ENCODE results near the gene NFIB.

NFIB gene

DNA sequence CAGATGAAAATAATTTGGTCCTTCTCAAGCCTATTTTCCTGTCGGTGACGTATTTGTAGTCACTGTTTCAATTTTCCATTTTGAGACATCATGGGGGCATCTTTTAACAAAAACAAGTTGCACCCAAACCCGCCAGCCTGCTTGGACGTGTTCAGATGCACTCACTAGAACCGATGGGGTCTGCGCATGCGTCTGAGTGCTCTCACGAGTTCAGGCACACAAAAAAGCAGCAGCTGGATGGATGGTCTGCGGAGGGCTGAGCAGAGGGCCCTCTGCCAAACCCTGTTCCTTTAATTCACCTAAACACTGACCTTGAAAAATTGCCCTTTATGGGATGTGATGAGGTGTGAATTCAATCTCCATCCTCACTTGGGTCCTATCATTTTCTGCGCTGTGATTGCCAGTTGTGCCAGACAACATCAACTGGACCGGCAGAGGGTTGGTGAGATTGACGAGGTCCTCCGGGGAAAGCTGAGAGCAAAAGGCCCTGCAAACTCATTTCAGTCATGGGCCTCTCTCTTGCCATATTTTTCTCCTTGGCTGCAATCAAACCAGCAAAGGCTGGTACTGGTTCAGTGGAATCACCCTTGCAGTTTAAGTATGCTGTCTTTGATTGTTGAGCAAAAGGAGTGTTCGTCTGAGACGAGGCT lies 251.9 kb downstream of the NFIB start:
- CTCF ChIA-PET: no interaction called here
- TF ChIP-seq, protein P1, sequence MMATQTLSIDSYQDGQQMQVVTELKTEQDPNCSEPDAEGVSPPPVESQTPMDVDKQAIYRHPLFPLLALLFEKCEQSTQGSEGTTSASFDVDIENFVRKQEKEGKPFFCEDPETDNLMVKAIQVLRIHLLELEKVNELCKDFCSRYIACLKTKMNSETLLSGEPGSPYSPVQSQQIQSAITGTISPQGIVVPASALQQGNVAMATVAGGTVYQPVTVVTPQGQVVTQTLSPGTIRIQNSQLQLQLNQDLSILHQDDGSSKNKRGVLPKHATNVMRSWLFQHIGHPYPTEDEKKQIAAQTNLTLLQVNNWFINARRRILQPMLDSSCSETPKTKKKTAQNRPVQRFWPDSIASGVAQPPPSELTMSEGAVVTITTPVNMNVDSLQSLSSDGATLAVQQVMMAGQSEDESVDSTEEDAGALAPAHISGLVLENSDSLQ (IDR thresholded peaks at IDR 0.05): no peak
- TF ChIP-seq BHLHE40 (IDR thresholded peaks at IDR 0.05; ENCODE audit: borderline replicate concordance): no peak
- no peak for TF ChIP-seq FOXK2 (IDR thresholded peaks at IDR 0.05)
- no peak for TF ChIP-seq SP1 (IDR thresholded peaks at IDR 0.05)
- no peak for TF ChIP-seq FOXA1 (IDR thresholded peaks at IDR 0.05)
- TF ChIP-seq LEF1 (IDR thresholded peaks at IDR 0.05; ENCODE audit: borderline replicate concordance): no peak
- TF ChIP-seq CTBP1 (IDR thresholded peaks at IDR 0.05; ENCODE audit: borderline replicate concordance): no peak
- no peak for TF ChIP-seq FOXM1 (IDR thresholded peaks at IDR 0.05; ENCODE audit: borderline replicate concordance)
- no peak for TF ChIP-seq ARNT (IDR thresholded peaks at IDR 0.05)
- TF ChIP-seq ZNF384 (IDR thresholded peaks at IDR 0.05): no peak
- no peak for TF ChIP-seq HDGF (IDR thresholded peaks at IDR 0.05; ENCODE audit: borderline replicate concordance)
- no peak for TF ChIP-seq SUZ12 (IDR thresholded peaks at IDR 0.05)
- TF ChIP-seq TARDBP (IDR thresholded peaks at IDR 0.05): no peak
- POLR2A ChIA-PET: no interaction called here

DNA sequence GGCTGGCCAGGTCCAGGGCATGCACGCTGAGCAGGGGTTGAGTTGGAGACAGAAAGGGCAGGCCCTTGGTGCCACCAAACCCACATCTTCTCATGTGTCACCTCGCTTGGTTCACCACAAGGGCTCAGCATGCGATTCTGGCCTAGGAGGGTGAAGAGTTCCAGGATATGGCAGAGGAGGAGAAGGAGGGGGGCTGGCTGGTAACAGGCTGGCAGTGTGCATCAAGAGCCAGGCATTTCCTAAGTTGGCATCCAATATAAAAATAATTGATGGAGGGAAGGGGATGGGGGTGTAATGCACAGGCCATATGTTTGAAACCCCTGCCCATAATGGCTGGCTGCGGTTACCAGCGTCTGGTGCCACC lies 255.6 kb downstream of the NFIB start:
- DNase-seq (ENCODE audit: extremely low spot score): no peak
- POLR2A ChIA-PET: no interaction called here
- TF ChIP-seq BHLHE40 (IDR thresholded peaks at IDR 0.05; ENCODE audit: borderline replicate concordance) (no peak), ARNT (IDR thresholded peaks at IDR 0.05) (no peak), NFRKB (IDR thresholded peaks at IDR 0.05) (no peak)
- CTCF ChIA-PET: no interaction called here

More for the DNA sequence above, 251.9 kb downstream of the NFIB start:
- DNase-seq (ENCODE audit: extremely low spot score): no peak

- no peak for DNase-seq (ENCODE audit: extremely low spot score)
- CTCF ChIA-PET: no interaction called here
- TF ChIP-seq FOXK2 (IDR thresholded peaks at IDR 0.05) (no peak), CTBP1 (IDR thresholded peaks at IDR 0.05; ENCODE audit: borderline replicate concordance) (no peak), TARDBP (IDR thresholded peaks at IDR 0.05) (no peak), ELF4 (IDR thresholded peaks at IDR 0.05) (no peak), SP1 (IDR thresholded peaks at IDR 0.05) (no peak), SUZ12 (IDR thresholded peaks at IDR 0.05) (no peak), BHLHE40 (IDR thresholded peaks at IDR 0.05; ENCODE audit: borderline replicate concordance) (no peak), HDGF (IDR thresholded peaks at IDR 0.05; ENCODE audit: borderline replicate concordance) (no peak), LEF1 (IDR thresholded peaks at IDR 0.05; ENCODE audit: borderline replicate concordance) (no peak), ARNT (IDR thresholded peaks at IDR 0.05) (no peak)
- TF ChIP-seq, protein P1 (IDR thresholded peaks at IDR 0.05): no peak
- POLR2A ChIA-PET: no interaction called here
Measured at GRCh38 chr9:14057368-14058324, 256.3 kb downstream of the NFIB start.

DNA sequence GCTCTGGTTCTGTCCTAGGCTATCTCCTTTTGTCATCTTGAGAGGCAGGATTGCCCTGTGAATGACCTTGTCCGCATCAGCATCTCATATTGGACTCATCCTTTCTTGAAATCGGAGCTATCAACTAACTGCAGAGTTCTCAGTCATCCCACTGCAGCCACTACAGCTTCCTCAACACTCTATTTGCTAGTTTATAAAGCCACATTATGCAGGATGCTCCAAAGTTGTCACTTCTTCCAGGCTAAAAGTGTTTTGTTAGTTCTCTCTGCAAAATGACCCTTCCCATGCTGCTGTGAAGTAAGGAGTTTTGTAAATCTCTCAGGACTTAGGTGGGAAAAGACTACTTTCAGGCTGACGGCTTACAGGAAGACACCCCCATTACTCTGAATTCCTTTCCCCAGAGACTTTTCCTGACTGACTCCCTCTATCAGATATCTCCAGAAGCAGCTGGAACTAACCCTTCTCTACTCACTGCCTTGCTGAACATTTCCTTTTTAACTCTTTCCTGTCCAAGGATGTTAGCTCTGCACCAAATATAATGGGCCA lies 257.6 kb downstream of the NFIB start:
- TF ChIP-seq SP1 (IDR thresholded peaks at IDR 0.05) (no peak), FOXK2 (IDR thresholded peaks at IDR 0.05) (no peak), LEF1 (IDR thresholded peaks at IDR 0.05; ENCODE audit: borderline replicate concordance) (no peak), HDGF (IDR thresholded peaks at IDR 0.05; ENCODE audit: borderline replicate concordance) (no peak), FOXA1 (IDR thresholded peaks at IDR 0.05) (no peak), ZNF384 (IDR thresholded peaks at IDR 0.05) (no peak), TARDBP (IDR thresholded peaks at IDR 0.05) (no peak), CTBP1 (IDR thresholded peaks at IDR 0.05; ENCODE audit: borderline replicate concordance) (no peak), SUZ12 (IDR thresholded peaks at IDR 0.05) (no peak), BHLHE40 (IDR thresholded peaks at IDR 0.05; ENCODE audit: borderline replicate concordance) (no peak), L3MBTL2 (conservative IDR thresholded peaks at IDR 0.05) (no peak), NFRKB (IDR thresholded peaks at IDR 0.05) (no peak), ARNT (IDR thresholded peaks at IDR 0.05) (no peak), FOXM1 (IDR thresholded peaks at IDR 0.05; ENCODE audit: borderline replicate concordance) (no peak), ELF4 (IDR thresholded peaks at IDR 0.05) (no peak)
- TF ChIP-seq, protein P1 (IDR thresholded peaks at IDR 0.05): no peak
- DNase-seq (ENCODE audit: extremely low spot score): no peak
- ChIA-PET POLR2A (no interaction called here), CTCF (no interaction called here)

DNA sequence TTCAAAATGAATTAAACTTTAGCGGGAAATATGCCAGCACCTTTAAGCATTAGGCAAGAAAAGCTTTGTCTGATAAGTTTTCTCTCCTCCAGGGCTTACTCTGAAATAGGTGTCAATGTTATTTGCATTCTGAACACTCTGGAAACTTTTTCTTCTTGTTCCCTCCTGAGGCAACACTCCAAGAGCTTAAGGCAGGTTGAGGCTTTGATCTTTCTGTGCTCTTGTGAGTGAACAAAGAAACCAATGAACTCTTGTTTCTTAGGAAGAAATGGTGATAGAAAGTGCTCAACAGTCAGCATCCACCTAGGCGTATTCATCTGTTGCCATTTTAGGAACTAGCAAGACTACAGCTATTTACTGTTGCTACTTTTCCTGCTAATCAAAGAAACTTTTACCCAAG lies 259.8 kb downstream of the NFIB start:
- no peak for DNase-seq (ENCODE audit: extremely low spot score)
- TF ChIP-seq FOXA1 (IDR thresholded peaks at IDR 0.05) (no peak), NFRKB (IDR thresholded peaks at IDR 0.05) (no peak), ARNT (IDR thresholded peaks at IDR 0.05) (no peak), L3MBTL2 (conservative IDR thresholded peaks at IDR 0.05) (no peak), SP1 (IDR thresholded peaks at IDR 0.05) (no peak), BHLHE40 (IDR thresholded peaks at IDR 0.05; ENCODE audit: borderline replicate concordance) (no peak), CTBP1 (IDR thresholded peaks at IDR 0.05; ENCODE audit: borderline replicate concordance) (no peak), ELF4 (IDR thresholded peaks at IDR 0.05) (no peak), FOXM1 (IDR thresholded peaks at IDR 0.05; ENCODE audit: borderline replicate concordance) (no peak)
- CTCF ChIA-PET: no interaction called here
- POLR2A ChIA-PET: no interaction called here

- DNase-seq (ENCODE audit: extremely low spot score): no peak
- POLR2A ChIA-PET: no interaction called here
- TF ChIP-seq ELF4 (IDR thresholded peaks at IDR 0.05) (no peak), NFRKB (IDR thresholded peaks at IDR 0.05) (no peak), HDGF (IDR thresholded peaks at IDR 0.05; ENCODE audit: borderline replicate concordance) (no peak), FOXA1 (IDR thresholded peaks at IDR 0.05) (no peak), L3MBTL2 (conservative IDR thresholded peaks at IDR 0.05) (no peak), TARDBP (IDR thresholded peaks at IDR 0.05) (no peak), LEF1 (IDR thresholded peaks at IDR 0.05; ENCODE audit: borderline replicate concordance) (no peak), SUZ12 (IDR thresholded peaks at IDR 0.05) (no peak), FOXM1 (IDR thresholded peaks at IDR 0.05; ENCODE audit: borderline replicate concordance) (no peak), ZNF384 (IDR thresholded peaks at IDR 0.05) (no peak), ARNT (IDR thresholded peaks at IDR 0.05) (no peak)
- TF ChIP-seq, protein P1 (IDR thresholded peaks at IDR 0.05): no peak
- CTCF ChIA-PET: no interaction called here
Measured at GRCh38 chr9:14052359-14052758, 261.6 kb downstream of the NFIB start.

Data from HEK293T (cell line).